HepG2 (cell line): ENCODE data around the gene PCSK5. TPM values are rescaled to one million over a fixed set of nuclear protein-coding genes. Genes with fewer than 3 reads are reported as not detected.

Experiments
- ATAC-seq: fragments of 200-7000 bp; cut with Tn5 transposase; 3 replicates; pipeline ENCODE4 v1.9.1; 2020; ENCODE audit warnings: mild to moderate bottlenecking, moderate library complexity
- BruUV-seq: library from RNA; stranded (reverse); fragments of 400-500 nt; replicated peaks from 2 replicates; lab custom pipeline; 2021; lab: Mats Ljungman, UMichigan
- CTCF ChIA-PET: fragments of 300-600 bp; formaldehyde crosslinking; extraction: SDS; loops from one replicate; lab custom pipeline; 2021; ENCODE audit warnings: low total read pairs, inconsistent platforms, low intra/inter-chr PET ratio; lab: Yijun Ruan, JAX
- POLR2A ChIA-PET: fragments of 350-600 bp; sonication (Branson Sonifier 250); formaldehyde crosslinking; loops from one replicate; lab custom pipeline; 2020; ENCODE audit warnings: antibody characterized with exemption, inconsistent platforms; lab: Yijun Ruan, JAX
- DNase-seq: peaks from one replicate; pipeline ENCODE4 v3.0.0-alpha.2; 2015; ENCODE audit warnings: low spot score
- FAIRE-seq: peaks from 3 replicates; lab custom pipeline; 2011; peaks lifted over from hg19 to GRCh38; lab: Jason Lieb, UNC
- H2AFZ ChIP-seq: one replicate; pipeline ENCODE4 v1.6.1; 2011; ENCODE audit warnings: low read length, inconsistent platforms
- H3K27ac ChIP-seq: fragments of 300-600 bp; 3 replicates; pipeline ENCODE4 v1.8.0; 2011; ENCODE audit warnings: mixed run types, mild to moderate bottlenecking, mixed read lengths, low read length, inconsistent platforms; ENCODE audit not compliant: insufficient read depth; ENCODE audit errors: extremely low read length
- H3K27me3 ChIP-seq, 2 experiments: fragments of 200-600 bp in 1 of 2; 2 replicates in 1 of 2; 3 replicates in 1 of 2; pipeline versions ENCODE4 v1.6.0 to v1.8.0; 2011; ENCODE audit warnings: low read length in 2 of 2, mild to moderate bottlenecking in 2 of 2, moderate library complexity in 2 of 2, inconsistent platforms in 1 of 2; ENCODE audit not compliant: insufficient read depth in 2 of 2, control insufficient read depth in 1 of 2
- H3K36me3 ChIP-seq, 2 experiments: fragments of 200-600 bp in 1 of 2; replicated peaks in 1 of 2; 2 replicates in 1 of 2; 3 replicates in 1 of 2; pipeline versions ENCODE4 v1.5.1 to v1.8.0; 2011; ENCODE audit warnings: low read length in 2 of 2, inconsistent platforms in 1 of 2; ENCODE audit not compliant: insufficient read depth in 2 of 2, control insufficient read depth in 1 of 2
- H3K4me1 ChIP-seq: 2 replicates; pipeline ENCODE4 v1.5.1; 2012; ENCODE audit warnings: low read length, inconsistent platforms; ENCODE audit not compliant: insufficient read depth
- H3K4me2 ChIP-seq: 2 replicates; pipeline ENCODE4 v1.6.0; 2011; ENCODE audit warnings: low read depth, low read length, inconsistent platforms
- H3K4me3 ChIP-seq, 3 experiments: fragments of 200-600 bp in 1 of 3; sonication (generic), shearing (Covaris generic) in 1 of 3; replicated peaks in 1 of 3; 2 replicates each; pipeline ENCODE4 v1.5.1; 2011 to 2016; ENCODE audit warnings: low read length in 3 of 3, inconsistent platforms in 2 of 3, low read depth in 2 of 3, mild to moderate bottlenecking in 2 of 3, control low read depth in 1 of 3, mixed read lengths in 1 of 3; ENCODE audit not compliant: insufficient read depth in 1 of 3
- H3K79me2 ChIP-seq: one replicate; pipeline ENCODE4 v1.6.1; 2011; ENCODE audit warnings: low read length, inconsistent platforms; ENCODE audit not compliant: insufficient read depth
- H3K9ac ChIP-seq: 2 replicates; pipeline ENCODE4 v1.6.0; 2011; ENCODE audit warnings: mild to moderate bottlenecking, low read depth, low read length, inconsistent platforms; ENCODE audit not compliant: insufficient read depth
- H3K9me3 ChIP-seq: 2 replicates; pipeline ENCODE4 v1.5.1; 2012; ENCODE audit warnings: mild to moderate bottlenecking, low read length
- H4K20me1 ChIP-seq: 2 replicates; pipeline ENCODE4 v1.6.0; 2011; ENCODE audit warnings: inconsistent platforms, mild to moderate bottlenecking, low read length, moderate library complexity; ENCODE audit not compliant: insufficient read depth
- ATF5 ChIP-seq: sonication (generic); formaldehyde crosslinking; IDR thresholded peaks from 2 replicates; pipeline ENCODE4 v1.4.0; 2020; ENCODE audit warnings: mild to moderate bottlenecking, low read depth, missing genetic modification reagents
- DZIP1 ChIP-seq: sonication (generic); formaldehyde crosslinking; IDR thresholded peaks from 2 replicates; pipeline ENCODE4 v1.5.0; 2020; ENCODE audit warnings: mild to moderate bottlenecking, missing genetic modification reagents
- JUND ChIP-seq: sonication (generic); formaldehyde crosslinking; IDR thresholded peaks from 2 replicates; pipeline ENCODE4 v1.8.0; 2022; ENCODE audit warnings: mild to moderate bottlenecking, missing genetic modification reagents
- MEIS1 ChIP-seq: sonication (generic); formaldehyde crosslinking; IDR thresholded peaks from 2 replicates; pipeline ENCODE4 v1.9.0; 2021; ENCODE audit warnings: mild to moderate bottlenecking, missing genetic modification reagents, moderate library complexity, borderline replicate concordance
- NCOA2 ChIP-seq: sonication (generic); formaldehyde crosslinking; IDR thresholded peaks from 2 replicates; pipeline ENCODE4 v1.8.0; 2022; ENCODE audit warnings: inconsistent platforms
- SALL1 ChIP-seq: sonication (generic); formaldehyde crosslinking; IDR thresholded peaks from 2 replicates; pipeline ENCODE4 v1.8.0; 2022; ENCODE audit warnings: mild to moderate bottlenecking, missing genetic modification reagents
- SP2 ChIP-seq: sonication (generic); formaldehyde crosslinking; IDR thresholded peaks from 2 replicates; pipeline ENCODE4 v1.5.1; 2020; ENCODE audit warnings: mild to moderate bottlenecking, missing genetic modification reagents
- ZBTB20 ChIP-seq: sonication (generic); formaldehyde crosslinking; IDR thresholded peaks from 2 replicates; pipeline ENCODE4 v1.8.1; 2023; ENCODE audit warnings: missing genetic modification reagents, low read depth, mild to moderate bottlenecking, borderline replicate concordance
- ZBTB26 ChIP-seq: IDR thresholded peaks from 2 replicates; pipeline ENCODE4 v1.6.1; 2016; ENCODE audit warnings: missing compliant biosample characterization, missing genetic modification reagents, borderline replicate concordance
- ZNF143 ChIP-seq: sonication (generic); formaldehyde crosslinking; IDR thresholded peaks from 2 replicates; pipeline ENCODE4 v1.4.0; 2020; ENCODE audit warnings: missing genetic modification reagents
- ZNF234 ChIP-seq: sonication (generic); formaldehyde crosslinking; conservative IDR thresholded peaks from 2 replicates; pipeline ENCODE4 v1.5.1; 2020; ENCODE audit warnings: mild to moderate bottlenecking, missing genetic modification reagents
- ZNF235 ChIP-seq: sonication (generic); formaldehyde crosslinking; IDR thresholded peaks from 2 replicates; pipeline ENCODE4 v1.8.1; 2023; ENCODE audit warnings: mild to moderate bottlenecking, missing genetic modification reagents, borderline replicate concordance
- ZNF577 ChIP-seq: sonication (generic); formaldehyde crosslinking; IDR thresholded peaks from 2 replicates; pipeline ENCODE4 v1.4.0; 2020; ENCODE audit warnings: mild to moderate bottlenecking, low read depth, missing genetic modification reagents, borderline replicate concordance
- ZNF615 ChIP-seq: sonication (generic); formaldehyde crosslinking; IDR thresholded peaks from 2 replicates; pipeline ENCODE4 v1.5.0; 2020; ENCODE audit warnings: mild to moderate bottlenecking, missing genetic modification reagents, borderline replicate concordance
- ZNF629 ChIP-seq: sonication (generic); formaldehyde crosslinking; conservative IDR thresholded peaks from 2 replicates; pipeline ENCODE4 v1.5.0; 2020; ENCODE audit warnings: missing genetic modification reagents
- WGBS: methylation state at CpG from one replicate; pipeline ENCODE4 v1.1.6; 2017; ENCODE audit warnings: low lambda C conversion rate; 5-methylcytosine and 5-hydroxymethylcytosine counted together
- in situ Hi-C: cut with HindIII; loops from 2 replicates; pipeline ENCODE4 v1.10.0; 2017; ENCODE audit warnings: low pct_unique_long_range_greater_than_20kb; ENCODE audit not compliant: extremely low pct_ligation_motif_present
- intact Hi-C: fragments of 100-400 bp; cut with micrococcal nuclease; formaldehyde crosslinking; loops from one replicate; pipeline ENCODE4 v1.10.0; 2022; ENCODE audit not compliant: unreplicated experiment
- polyA plus RNA-seq, 8 experiments: library from polyadenylated mRNA; depleted of rRNA in 3 of 8; stranded (reverse) in 7 of 8; unstranded in 1 of 8; fragments of >200 nt; fragmentation: Illumina TruSeq in 4 of 8; extraction: Trizol in 4 of 8; gene quantifications; 2 replicates each; pipeline versions ENCODE4 v1.2.1 to v1.2.3, GENCODE V29; 2011 to 2016; ENCODE audit warnings: low read depth in 4 of 8, missing spikeins in 1 of 8, mixed read lengths in 1 of 8; ENCODE audit not compliant: insufficient read depth in 1 of 8
- total RNA-seq, 5 experiments: library from RNA; depleted of rRNA; stranded (reverse); fragments of >200 nt; fragmentation: Illumina TruSeq; extraction: Trizol; gene quantifications; 2 replicates each; pipeline ENCODE4 v1.2.3, GENCODE V29; 2016; ENCODE audit warnings: low read depth in 1 of 5

Gene PCSK5
- total and polyA plus RNA-seq, 2 of the 13 experiments (the other 11 are each of a cell fraction or from before 2014, with no cell fraction given) = 0.55 to 0.66 TPM

GRCh38 chr9:75845806-75846205, 44.7 kb upstream of the PCSK5 start:
- WGBS = 47% methylated on average over 2 of the region's 2 CpGs
- ChIA-PET POLR2A (no interaction called here), CTCF (no interaction called here)
- Histone ChIP-seq H3K4me1 (no peaks in the 10 kb centered on the region), H3K9me3 (no peaks in the 10 kb centered on the region; the same call in 1 of the 2 replicates), H3K27me3 (no peaks in the 10 kb centered on the region), H3K4me2 (no peak overlapping the region), H3K4me3 (no peak overlapping the region), H3K36me3 (no peaks in the 10 kb centered on the region), H2AFZ (no peak overlapping the region), H3K9ac (no peak overlapping the region), H4K20me1 (no peaks in the 10 kb centered on the region), H3K79me2 (no peaks in the 10 kb centered on the region), H3K27ac (no peak overlapping the region)
- intact Hi-C loops = no loop called here
- TF ChIP-seq JUND (CRISPR knock-in tag) = no peak
- FAIRE-seq (no peak), ATAC-seq (no peak), DNase-seq (no peak)
- in situ Hi-C loops = loop anchor here (25.0 kb wide), 1 partner anchor 559 kb away; no protein-coding TSS in a partner anchor
- BruUV-seq = no TSS peak

GRCh38 chr9:75847085-75847484, 43.4 kb upstream of the PCSK5 start:
- WGBS = 42% methylated on average over 1 of the region's 1 CpG
- ATAC-seq (no peak), FAIRE-seq (no peak), DNase-seq (no peak)
- POLR2A ChIA-PET = no interaction called here
- H4K20me1 ChIP-seq = no peaks in the 10 kb centered on the region
- H3K27me3 ChIP-seq = no peaks in the 10 kb centered on the region
- H3K9me3 ChIP-seq = no peaks in the 10 kb centered on the region; the same call in 1 of the 2 replicates
- no peak overlapping the region for H3K9ac ChIP-seq
- no peak overlapping the region for H3K27ac ChIP-seq
- H3K4me2 ChIP-seq = no peak overlapping the region
- no peaks in the 10 kb centered on the region for H3K36me3 ChIP-seq
- no TSS peak for BruUV-seq
- H3K79me2 ChIP-seq = no peaks in the 10 kb centered on the region
- in situ Hi-C loops (loop anchor here (25.0 kb wide), 1 partner anchor 560 kb away; no protein-coding TSS in a partner anchor), intact Hi-C loops (no loop called here)
- H3K4me3 ChIP-seq = no peak overlapping the region
- H3K4me1 ChIP-seq = no peaks in the 10 kb centered on the region
- CTCF ChIA-PET = no interaction called here
- no peak overlapping the region for H2AFZ ChIP-seq
- TF ChIP-seq ZNF577 (CRISPR knock-in tag) (no peak), ZNF615 (CRISPR knock-in tag) (no peak), ZNF235 (CRISPR knock-in tag) (no peak), ZBTB20 (CRISPR knock-in tag) (no peak), ZNF234 (CRISPR knock-in tag) (no peak), SALL1 (CRISPR knock-in tag) (no peak), ZBTB26 (CRISPR knock-in tag) (no peak), ZNF143 (CRISPR knock-in tag) (no peak), NCOA2 (CRISPR knock-in tag) (no peak), ZNF629 (CRISPR knock-in tag) (no peak), MEIS1 (CRISPR knock-in tag) (no peak), DZIP1 (CRISPR knock-in tag) (no peak), SP2 (CRISPR knock-in tag) (no peak), ATF5 (CRISPR knock-in tag) (no peak)
